ENCODE results near the gene NECTIN4. TPM values are rescaled to one million over a fixed set of nuclear protein-coding genes. Genes with fewer than 3 reads are reported as not detected.
A peak's percentile ranks its signal among the peaks of the same experiment; 100 is the strongest.
"Not testable (repeated sequence)": the region's sequence is repeated elsewhere in the genome, so short reads cannot be mapped to it uniquely, and the experiment has no call there.

Gene NECTIN4
- polyA plus RNA-seq, 1 donor from 2014 or later: not detected

GRCh38 chr1:161119092-161119903, 29.9 kb upstream of the NECTIN4 start:
- no peaks in the 10 kb centered on the region for H3K36me3 Mint-ChIP-seq
- peaks cover 31 to 46% (median 45%) of the 10 kb centered on the region in 3 donors for H3K4me1 Mint-ChIP-seq

GRCh38 chr1:161117759-161118581, 28.6 kb upstream of the NECTIN4 start, which contains the start of the genes NIT1 and PFDN2:
Gene NIT1 (plus strand): TSS chr1:161118105. CDS start chr1:161118177, 72 bp downstream.
Gene PFDN2 (minus strand): TSS chr1:161118037. CDS start chr1:161118026, 11 bp downstream.
- Mint-ChIP-seq H3K4me1 (peaks cover 38 to 57% (median 56%) of the 10 kb centered on the region in 3 donors), H3K27me3 (no peaks in the 10 kb centered on the region), H3K9me3 (no peaks in the 10 kb centered on the region), H3K4me3 (peak within 1 kb of the TSS; percentile 83 to 98 (median 94)), H3K27ac (peak within 1 kb of the TSS; percentile 86 to 96 (median 96)), H3K36me3 (no peaks in the 10 kb centered on the region)

More at GRCh38 chr1:161119092-161119903, 29.9 kb upstream of the NECTIN4 start:
- Mint-ChIP-seq H3K27ac (peak overlapping the region; percentile 86 to 96 (median 88)), H3K9me3 (no peaks in the 10 kb centered on the region), H3K27me3 (no peaks in the 10 kb centered on the region), H3K4me3 (peak overlapping the region; percentile 76 to 98 (median 89))

- not testable (repeated sequence) for H3K36me3 Mint-ChIP-seq
These were observed 26.6 kb upstream of the NECTIN4 start for GRCh38 chr1:161115961-161116360.

DNA sequence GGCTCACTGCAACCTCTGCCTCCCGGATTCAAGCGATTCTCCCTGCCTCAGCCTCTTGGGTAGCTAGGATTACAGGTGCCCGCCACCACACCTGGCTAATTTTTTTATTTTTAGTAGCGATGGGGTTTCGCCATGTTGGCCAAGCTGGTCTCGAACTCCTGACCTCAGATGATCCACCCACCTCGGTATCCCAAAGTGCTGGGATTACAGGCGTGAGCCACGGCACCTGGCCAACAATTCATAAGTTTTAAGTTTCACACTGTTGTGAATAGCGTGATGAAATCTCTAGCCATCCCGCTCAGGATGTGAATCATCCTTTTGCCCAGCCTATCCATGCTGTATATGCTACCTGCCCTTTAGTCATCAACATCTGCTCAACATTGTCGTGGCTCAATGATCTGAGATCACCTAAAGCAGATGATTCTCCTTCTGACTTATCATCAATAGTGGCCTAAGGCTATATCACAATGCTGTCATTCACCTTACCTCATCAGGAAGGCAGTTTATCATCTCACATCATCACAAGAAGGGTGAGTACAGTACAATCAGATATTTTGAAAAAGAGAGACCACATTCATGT, 25.9 kb upstream of the NECTIN4 start:
- H3K36me3 Mint-ChIP-seq: no peaks in the 10 kb centered on the region
- peaks cover 45 to 56% (median 54%) of the 10 kb centered on the region in 3 donors for H3K4me1 Mint-ChIP-seq
- H3K27me3 Mint-ChIP-seq: no peaks in the 10 kb centered on the region
- H3K27ac Mint-ChIP-seq: peak overlapping the region in 2 of 3 donors; percentile 46 to 67
- H3K9me3 Mint-ChIP-seq: no peaks in the 10 kb centered on the region
- H3K4me3 Mint-ChIP-seq: peak overlapping the region in 2 of 4 donors; percentile 45 to 83

More at GRCh38 chr1:161115961-161116360, 26.6 kb upstream of the NECTIN4 start:
- peak overlapping the region in 3 of 4 donors; percentile 83 to 95 (median 85) for H3K4me3 Mint-ChIP-seq
- not testable (repeated sequence) for H3K9me3 Mint-ChIP-seq, H3K27me3 Mint-ChIP-seq
- peak overlapping the region in 2 of 3 donors; percentile 13 to 46 for H3K27ac Mint-ChIP-seq
- H3K4me1 Mint-ChIP-seq: peaks cover 45 to 57% (median 55%) of the 10 kb centered on the region in 3 donors

DNA sequence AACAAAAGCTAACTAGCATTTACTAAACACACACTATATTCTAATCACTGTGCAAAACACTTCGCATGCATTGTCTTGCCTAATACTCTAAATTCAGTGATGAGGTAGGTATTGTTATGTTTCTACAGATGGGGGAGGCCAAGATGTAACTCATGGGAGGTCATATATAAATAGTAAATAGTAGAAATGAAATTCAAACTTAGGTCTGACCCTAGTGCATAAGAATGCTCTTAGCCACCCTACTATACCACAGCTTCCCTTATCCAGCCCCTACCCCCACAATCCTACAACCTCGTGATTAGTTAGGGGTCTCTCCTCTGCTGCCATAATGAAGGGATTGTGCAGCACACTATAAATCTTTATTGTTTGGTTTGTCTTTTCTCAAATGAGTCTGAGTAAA, 25.2 kb upstream of the NECTIN4 start:
- Mint-ChIP-seq H3K4me1 (peaks cover 41 to 49% (median 49%) of the 10 kb centered on the region in 3 donors), H3K27ac (no peak overlapping the region)

DNA sequence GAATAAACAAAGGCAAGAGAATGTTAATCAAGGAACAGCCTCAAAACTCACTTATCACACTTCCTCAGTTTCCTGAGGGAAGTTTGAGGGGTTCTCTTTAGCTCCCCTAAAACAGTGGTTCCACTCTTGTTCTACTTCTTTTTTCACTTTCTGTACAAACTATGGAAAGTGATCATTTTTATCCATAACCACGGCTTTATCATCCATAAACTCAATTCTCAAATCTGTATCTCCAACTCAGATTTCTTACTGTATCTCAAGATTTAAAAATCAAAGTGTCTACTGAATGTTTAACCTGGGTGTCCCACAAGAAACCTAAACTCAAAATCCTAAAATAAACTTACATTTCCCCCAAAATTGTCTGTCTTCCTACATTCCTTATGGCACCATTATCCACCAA, 24.6 kb upstream of the NECTIN4 start:
- Mint-ChIP-seq H3K9me3 (no peaks in the 10 kb centered on the region), H3K36me3 (no peaks in the 10 kb centered on the region), H3K4me1 (peaks cover 44 to 46% (median 45%) of the 10 kb centered on the region in 3 donors), H3K4me3 (peak overlapping the region in 1 of 4 donors; percentile 54), H3K27ac (no peak overlapping the region), H3K27me3 (no peaks in the 10 kb centered on the region)

More for the DNA sequence above, 25.2 kb upstream of the NECTIN4 start:
- Mint-ChIP-seq H3K27me3 (no peaks in the 10 kb centered on the region), H3K36me3 (no peaks in the 10 kb centered on the region), H3K4me3 (peak overlapping the region in 1 of 4 donors; percentile 54), H3K9me3 (no peaks in the 10 kb centered on the region)

GRCh38 chr1:161111527-161111926, 22.2 kb upstream of the NECTIN4 start:
- no peaks in the 10 kb centered on the region for H3K27me3 Mint-ChIP-seq
- H3K9me3 Mint-ChIP-seq: no peaks in the 10 kb centered on the region
- peaks cover under 1% of the 10 kb centered on the region for H3K36me3 Mint-ChIP-seq
- no peak overlapping the region for H3K4me3 Mint-ChIP-seq
- no peak overlapping the region for H3K27ac Mint-ChIP-seq
- H3K4me1 Mint-ChIP-seq: peaks cover 35 to 38% (median 37%) of the 10 kb centered on the region in 3 donors

GRCh38 chr1:161111117-161111516, 21.8 kb upstream of the NECTIN4 start:
- no peaks in the 10 kb centered on the region for H3K27me3 Mint-ChIP-seq
- no peak overlapping the region for H3K27ac Mint-ChIP-seq
- H3K4me3 Mint-ChIP-seq: no peak overlapping the region
- H3K36me3 Mint-ChIP-seq: peaks cover 3% of the 10 kb centered on the region
- no peaks in the 10 kb centered on the region for H3K9me3 Mint-ChIP-seq
- peaks cover 35 to 38% (median 35%) of the 10 kb centered on the region in 3 donors for H3K4me1 Mint-ChIP-seq

DNA sequence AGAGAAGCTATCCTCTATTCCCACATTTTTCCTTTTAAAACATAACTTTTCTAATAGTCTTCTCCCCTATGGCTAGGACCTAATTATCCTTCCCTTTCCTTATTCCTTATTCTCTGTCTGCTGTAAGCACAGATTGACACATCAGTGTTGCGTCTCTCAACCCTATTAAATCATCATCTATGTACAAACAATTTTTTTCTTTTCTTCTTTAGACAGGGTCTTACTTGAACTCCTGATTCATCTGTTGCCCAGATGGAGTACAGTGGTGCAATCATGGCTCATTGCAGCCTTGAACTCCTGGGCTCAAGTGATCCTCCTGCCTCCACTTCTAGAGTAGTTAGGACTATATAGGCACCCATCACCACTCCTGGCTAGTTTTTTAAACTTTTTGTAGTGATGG, 17.1 kb upstream of the NECTIN4 start:
- H3K4me1 Mint-ChIP-seq: peaks cover 12 to 13% (median 12%) of the 10 kb centered on the region in 3 donors
- no peak overlapping the region for H3K4me3 Mint-ChIP-seq
- H3K27me3 Mint-ChIP-seq: no peaks in the 10 kb centered on the region
- H3K27ac Mint-ChIP-seq: no peak overlapping the region
- H3K9me3 Mint-ChIP-seq: no peaks in the 10 kb centered on the region
- H3K36me3 Mint-ChIP-seq: peaks cover 4% of the 10 kb centered on the region

DNA sequence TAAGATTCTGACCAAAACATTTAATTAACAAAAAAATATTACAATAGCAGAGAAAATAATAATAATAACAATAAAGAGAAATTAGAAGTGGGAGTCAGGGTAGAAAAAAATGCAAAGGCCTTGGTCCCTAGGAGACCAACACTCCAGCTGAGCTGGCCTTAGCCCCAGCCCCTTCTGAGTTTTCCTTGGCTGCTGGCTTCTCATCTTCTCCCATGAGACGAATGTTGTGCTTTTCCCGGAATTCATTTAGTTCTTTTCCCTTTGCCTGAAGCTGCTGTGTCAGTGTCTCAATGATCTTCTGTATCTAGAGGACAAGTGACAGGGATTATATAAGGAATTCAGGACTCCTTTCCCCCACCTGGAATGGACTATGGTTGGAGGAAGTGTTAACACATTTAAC, 11.2 kb upstream of the NECTIN4 start:
- Mint-ChIP-seq H3K27ac (peak overlapping the region in 1 of 3 donors; percentile 91), H3K9me3 (no peaks in the 10 kb centered on the region), H3K36me3 (peaks cover 2% of the 10 kb centered on the region), H3K4me1 (peaks cover 17 to 27% (median 20%) of the 10 kb centered on the region in 3 donors), H3K27me3 (no peaks in the 10 kb centered on the region), H3K4me3 (peak overlapping the region in 1 of 4 donors; percentile 55)

DNA sequence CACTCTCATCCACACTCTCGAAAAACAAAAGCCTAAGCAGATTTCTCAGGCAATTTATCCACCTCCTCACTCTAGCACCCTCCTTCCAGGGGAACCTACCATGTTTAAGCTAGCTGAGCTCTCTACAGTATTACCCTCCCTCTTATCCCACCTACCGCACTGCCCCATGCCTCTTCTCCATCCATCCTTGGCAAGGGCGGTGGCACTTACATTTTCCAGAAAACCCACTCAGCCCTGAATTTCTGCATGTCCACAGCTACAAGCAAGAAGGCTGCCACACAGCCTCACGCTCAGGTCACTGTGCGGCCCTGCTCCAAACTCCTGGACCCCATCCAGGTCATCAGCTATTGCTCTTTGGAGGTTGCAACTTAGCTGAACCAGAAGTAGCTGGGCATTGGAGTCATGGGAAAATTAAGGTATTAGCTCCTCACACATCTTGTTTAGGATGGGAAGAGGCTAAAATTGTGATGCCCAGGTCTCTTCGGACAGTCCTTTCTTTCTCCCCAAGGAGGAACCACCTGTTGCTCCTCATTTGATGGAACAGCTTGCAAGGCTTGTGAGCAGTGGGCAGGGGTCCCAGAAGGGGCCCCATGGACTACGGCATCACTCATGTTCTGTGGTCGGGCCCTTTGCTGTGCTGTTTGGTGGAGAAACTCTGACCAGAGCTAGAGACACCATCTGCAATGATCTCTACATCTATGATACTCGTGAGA, 9.9 kb upstream of the NECTIN4 start:
- Mint-ChIP-seq H3K27me3 (no peaks in the 10 kb centered on the region), H3K36me3 (peaks cover 2% of the 10 kb centered on the region), H3K9me3 (no peaks in the 10 kb centered on the region), H3K4me3 (peak overlapping the region; percentile 85 to 95 (median 86)), H3K27ac (peak overlapping the region; percentile 45 to 91 (median 74)), H3K4me1 (peaks cover 17 to 23% (median 17%) of the 10 kb centered on the region in 3 donors)

DNA sequence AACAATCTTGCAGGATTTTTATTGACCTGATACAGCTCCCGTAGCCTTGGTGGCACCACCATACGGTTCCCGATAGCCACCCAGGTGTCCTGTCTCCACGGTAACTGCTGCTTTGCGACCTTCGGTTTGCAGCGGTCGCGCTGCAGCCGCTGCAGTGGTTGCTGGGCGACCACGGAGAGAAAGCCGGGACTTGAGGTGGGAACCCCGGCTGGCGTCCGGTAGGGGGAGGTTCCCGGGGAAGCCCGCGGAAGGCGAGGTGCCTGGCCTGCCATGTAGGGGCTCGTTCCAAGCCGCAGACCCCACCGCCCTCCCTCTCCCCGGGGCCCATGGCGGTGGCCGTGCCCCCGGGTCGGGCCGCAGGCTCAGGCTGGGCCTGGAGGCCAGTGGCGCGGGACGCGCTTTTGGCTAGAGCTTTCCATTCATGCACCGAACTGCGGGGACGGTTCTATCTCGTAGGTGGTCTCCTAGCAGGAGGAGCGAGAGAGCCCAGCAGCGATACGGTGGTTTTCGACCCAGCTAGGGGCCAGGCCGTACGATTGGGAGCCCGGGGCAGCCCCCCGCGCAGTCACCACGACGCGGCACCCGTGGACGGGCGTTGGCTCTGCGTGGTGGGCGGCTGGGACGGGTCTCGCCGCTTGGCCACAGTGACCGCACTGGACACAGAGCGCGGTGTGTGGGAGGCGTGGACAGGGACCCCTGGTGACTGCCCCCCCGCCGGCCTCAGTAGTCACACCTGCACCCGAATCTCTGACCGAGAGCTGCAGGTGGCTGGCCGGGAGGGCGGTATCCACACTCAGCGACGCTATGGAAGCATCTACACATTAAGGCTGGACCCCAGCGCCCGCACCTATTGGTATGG, 9.1 kb upstream of the NECTIN4 start, which contains the start of gene KLHDC9:
Gene KLHDC9 (plus strand): TSS at position 152 of the 859 bp plus-strand sequence. CDS start 175 bp downstream, at position 327.
- Mint-ChIP-seq H3K27me3 (no peaks in the 10 kb centered on the region), H3K9me3 (no peaks in the 10 kb centered on the region), H3K36me3 (peaks cover 2% of the 10 kb centered on the region), H3K4me1 (peaks cover 16 to 21% (median 17%) of the 10 kb centered on the region in 3 donors), H3K4me3 (peak within 1 kb of the TSS; percentile 86 to 95 (median 92)), H3K27ac (peak within 1 kb of the TSS; percentile 95 to 100 (median 98))

- peaks cover 16 to 21% (median 17%) of the 10 kb centered on the region in 3 donors for H3K4me1 Mint-ChIP-seq
- H3K4me3 Mint-ChIP-seq: peak overlapping the region in 2 of 4 donors; percentile 39 to 91
- peaks cover 2% of the 10 kb centered on the region for H3K36me3 Mint-ChIP-seq
- no peaks in the 10 kb centered on the region for H3K27me3 Mint-ChIP-seq
- H3K9me3 Mint-ChIP-seq: no peaks in the 10 kb centered on the region
- H3K27ac Mint-ChIP-seq: peak overlapping the region; percentile 67 to 100 (median 98)
These were observed 7.2 kb upstream of the NECTIN4 start for GRCh38 chr1:161096530-161096929.
